AG04450 (cell line): ENCODE measurements around the gene NPB. TPM values are rescaled to one million over a fixed set of nuclear protein-coding genes. Genes with fewer than 3 reads are reported as not detected.

Source experiments
- CTCF ChIA-PET: fragments of 300-600, 350-600 bp; formaldehyde crosslinking; extraction: SDS; loops from one replicate; lab custom pipeline; 2022; ENCODE audit warnings: antibody characterized with exemption, inconsistent platforms; lab: Charles Lee
- POLR2A ChIA-PET: fragments of 350-600 bp; formaldehyde crosslinking; extraction: SDS; loops from one replicate; lab custom pipeline; 2021; ENCODE audit warnings: antibody characterized with exemption, inconsistent platforms; lab: Yijun Ruan, JAX
- DNase-seq: peaks from one replicate; pipeline ENCODE4 v3.0.0-alpha.2; 2011; ENCODE audit warnings: low read depth, low spot score
- H3K27ac ChIP-seq: one replicate; pipeline ENCODE4 v1.5.1; 2012; ENCODE audit warnings: low read depth, low read length, control low read depth
- H3K27me3 ChIP-seq: one replicate; pipeline ENCODE4 v1.6.0; 2012; ENCODE audit warnings: low read length; ENCODE audit not compliant: control insufficient read depth, insufficient read depth
- H3K4me3 ChIP-seq: 2 replicates; pipeline ENCODE4 v1.5.1; 2011; ENCODE audit warnings: mild to moderate bottlenecking, low read depth, low read length, control low read depth
- H3K9me3 ChIP-seq: 2 replicates; pipeline ENCODE4 v1.5.1; 2012; ENCODE audit warnings: low read length; ENCODE audit not compliant: control insufficient read depth, insufficient read depth
- polyA plus RNA-seq: library from polyadenylated mRNA; depleted of rRNA; stranded (reverse); fragments of >200 nt; gene quantifications from 2 replicates; pipeline ENCODE4 v1.2.3, GENCODE V29; 2011
- TF ChIP-seq, protein P1 (sequence below): IDR thresholded peaks from 2 replicates; pipeline ENCODE4 v1.5.1; 2011; ENCODE audit warnings: low read depth, low read length, control low read depth, inconsistent platforms

NPB gene
- polyA plus RNA-seq, 1 experiment: 0.20 TPM

DNA sequence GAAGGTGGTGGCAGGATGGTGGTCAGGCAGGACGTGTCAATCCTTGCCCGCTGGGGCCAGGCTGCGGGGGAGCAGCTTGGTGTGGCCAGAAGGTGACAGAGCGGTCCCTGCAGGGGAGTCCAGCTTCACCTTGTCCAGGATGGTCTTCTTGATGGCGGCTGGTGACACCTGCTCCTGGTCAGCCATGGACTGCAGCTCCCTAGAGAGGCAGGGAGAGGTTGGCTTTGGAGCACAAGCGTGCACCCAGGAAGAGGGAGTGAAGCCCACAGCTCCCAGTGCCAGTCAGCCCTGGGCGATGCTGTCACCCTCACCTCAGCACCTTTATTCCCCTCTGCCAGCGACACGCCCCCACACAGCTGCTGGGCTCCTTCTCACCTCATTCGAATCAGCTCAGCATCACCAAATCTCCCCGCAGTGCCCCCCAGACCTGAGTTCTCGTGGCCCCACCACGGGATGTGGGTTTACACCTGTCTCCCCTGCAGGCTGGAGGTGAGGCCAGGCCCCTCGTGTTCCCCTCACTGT, 31.2 kb downstream of the NPB start:
- no peak overlapping the region for H3K4me3 ChIP-seq
- CTCF ChIA-PET: no interaction called here
- no peak for DNase-seq
- no peak overlapping the region for H3K27ac ChIP-seq
- H3K9me3 ChIP-seq: no peaks in the 10 kb centered on the region; the same call in 1 of the 2 replicates
- no peaks in the 10 kb centered on the region for H3K27me3 ChIP-seq
- POLR2A ChIA-PET: interaction anchor here (1.8 kb wide), 1 partner anchor 10 kb away, joined by 5 read pairs; no protein-coding TSS in a partner anchor
- TF ChIP-seq, protein P1, sequence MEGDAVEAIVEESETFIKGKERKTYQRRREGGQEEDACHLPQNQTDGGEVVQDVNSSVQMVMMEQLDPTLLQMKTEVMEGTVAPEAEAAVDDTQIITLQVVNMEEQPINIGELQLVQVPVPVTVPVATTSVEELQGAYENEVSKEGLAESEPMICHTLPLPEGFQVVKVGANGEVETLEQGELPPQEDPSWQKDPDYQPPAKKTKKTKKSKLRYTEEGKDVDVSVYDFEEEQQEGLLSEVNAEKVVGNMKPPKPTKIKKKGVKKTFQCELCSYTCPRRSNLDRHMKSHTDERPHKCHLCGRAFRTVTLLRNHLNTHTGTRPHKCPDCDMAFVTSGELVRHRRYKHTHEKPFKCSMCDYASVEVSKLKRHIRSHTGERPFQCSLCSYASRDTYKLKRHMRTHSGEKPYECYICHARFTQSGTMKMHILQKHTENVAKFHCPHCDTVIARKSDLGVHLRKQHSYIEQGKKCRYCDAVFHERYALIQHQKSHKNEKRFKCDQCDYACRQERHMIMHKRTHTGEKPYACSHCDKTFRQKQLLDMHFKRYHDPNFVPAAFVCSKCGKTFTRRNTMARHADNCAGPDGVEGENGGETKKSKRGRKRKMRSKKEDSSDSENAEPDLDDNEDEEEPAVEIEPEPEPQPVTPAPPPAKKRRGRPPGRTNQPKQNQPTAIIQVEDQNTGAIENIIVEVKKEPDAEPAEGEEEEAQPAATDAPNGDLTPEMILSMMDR: no peak

DNA sequence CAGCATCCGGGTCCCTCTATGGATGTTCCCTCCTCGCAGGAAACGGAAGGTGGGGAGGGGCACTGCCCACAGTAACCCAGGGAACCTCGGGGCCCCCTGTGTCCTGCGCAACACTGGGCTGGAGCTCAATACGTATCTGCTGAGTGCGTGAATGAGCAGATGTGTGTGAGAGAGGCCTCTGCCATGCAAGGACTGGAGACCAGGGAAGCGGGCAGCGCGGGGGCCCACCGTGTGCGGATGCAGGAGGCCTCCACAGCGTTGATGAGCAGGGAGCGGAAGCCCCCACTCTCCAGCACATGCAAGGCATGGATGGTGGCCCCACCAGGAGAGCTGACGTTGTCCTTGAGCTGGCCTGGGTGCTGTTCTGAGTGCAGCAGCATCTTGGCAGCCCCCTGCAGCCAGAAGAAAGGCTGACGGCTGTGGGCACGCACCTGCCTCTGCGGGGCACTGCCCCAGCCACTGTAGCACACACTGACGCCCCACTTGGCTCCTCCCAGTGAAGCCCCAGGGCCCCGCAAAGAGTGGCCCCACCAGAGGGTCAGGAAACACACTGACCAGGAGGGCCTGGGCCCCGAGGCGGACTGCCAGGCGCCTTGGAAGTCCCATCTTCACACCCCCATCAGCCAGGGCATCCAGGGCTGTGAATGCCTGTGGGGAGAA, 32.2 kb downstream of the NPB start:
- POLR2A ChIA-PET: interaction anchor here (0.5 to 1.8 kb wide), 3 partner anchors 11 to 370 kb away, joined by 4 to 5 read pairs (median 4); no protein-coding TSS in a partner anchor

DNA sequence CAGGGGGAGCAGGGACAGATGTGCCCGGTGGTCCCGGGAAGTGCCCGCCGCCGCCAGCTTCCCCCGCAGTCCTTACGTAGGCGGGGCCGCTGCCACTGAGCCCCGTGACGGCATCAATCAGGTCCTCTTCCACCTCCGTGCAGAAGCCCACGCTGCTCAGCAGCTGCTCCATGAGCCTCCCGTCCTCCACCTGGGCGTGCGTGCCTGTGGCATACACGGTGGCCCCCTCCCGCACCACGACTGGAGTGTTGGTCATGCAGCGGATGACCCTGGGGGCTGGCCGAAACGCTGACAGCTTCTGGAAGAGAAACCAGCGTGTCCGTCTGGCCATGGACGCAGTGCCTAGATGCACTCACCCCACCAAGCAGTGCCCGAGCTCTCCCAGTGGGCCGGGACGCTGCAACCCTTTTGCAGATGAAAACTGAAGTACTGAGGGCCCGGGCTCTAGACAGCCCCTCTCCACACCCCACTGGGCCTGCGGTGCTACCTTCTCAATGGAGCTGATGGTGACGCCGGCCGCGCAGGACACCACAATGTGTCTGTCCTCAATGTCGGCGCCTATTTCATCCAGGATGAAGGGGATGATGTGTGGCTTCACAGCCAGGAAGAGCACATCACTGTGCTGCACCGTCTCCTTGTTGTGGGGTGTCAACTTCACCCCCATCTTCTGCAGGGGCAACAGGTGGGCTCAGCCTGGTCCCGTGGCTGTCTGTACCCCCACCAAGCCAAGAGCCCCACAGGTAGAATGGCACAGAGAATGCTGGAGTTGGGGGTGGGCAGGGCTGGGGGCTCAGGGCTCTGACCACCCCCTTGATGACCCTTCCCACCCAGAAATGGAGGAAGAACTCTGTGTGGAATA, 33.0 kb downstream of the NPB start:
- Histone ChIP-seq H3K27ac (peak overlapping the region; percentile 21), H3K4me3 (peak overlapping the region; percentile 45; the same call in 1 of the 2 replicates), H3K9me3 (no peaks in the 10 kb centered on the region; the same call in 1 of the 2 replicates), H3K27me3 (no peaks in the 10 kb centered on the region)
- ChIA-PET CTCF (no interaction called here), POLR2A (interaction anchor here (0.5 to 0.6 kb wide), 4 partner anchors 85 to 371 kb away, joined by 3 to 4 read pairs (median 4); partner anchors contain the start of gene DCXR)
- DNase-seq: no peak
- TF ChIP-seq, protein P1: no peak

More for the DNA sequence above, 32.2 kb downstream of the NPB start:
- TF ChIP-seq, protein P1: no peak
- H3K9me3 ChIP-seq: no peaks in the 10 kb centered on the region; the same call in 1 of the 2 replicates
- H3K4me3 ChIP-seq: no peak overlapping the region
- H3K27me3 ChIP-seq: no peaks in the 10 kb centered on the region
- no peak overlapping the region for H3K27ac ChIP-seq
- CTCF ChIA-PET: no interaction called here
- no peak for DNase-seq

DNA sequence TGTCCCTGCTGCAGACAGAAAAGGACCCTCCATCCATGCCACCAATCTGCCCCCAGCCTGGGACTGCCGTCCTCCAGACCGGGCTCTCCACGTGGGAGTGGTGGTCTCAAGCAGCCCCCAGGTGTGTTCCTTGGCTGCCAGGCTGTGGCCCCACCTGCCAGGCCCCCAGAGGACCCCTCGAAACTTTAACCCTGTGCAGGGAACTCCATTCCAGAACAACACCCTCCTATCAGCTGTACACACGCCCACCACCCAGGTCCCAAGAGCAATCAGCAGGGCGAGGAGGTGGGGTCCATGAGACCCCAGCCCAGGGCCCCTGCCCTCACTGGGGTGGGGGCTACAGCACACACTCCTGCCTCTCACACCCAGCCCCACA, 33.7 kb downstream of the NPB start:
- TF ChIP-seq, protein P1: no peak
- DNase-seq: no peak
- POLR2A ChIA-PET: interaction anchor here (0.6 to 1.3 kb wide), 3 partner anchors 8 to 273 kb away, joined by 3 read pairs; partner anchors contain the start of genes DCXR and MAFG
- H3K4me3 ChIP-seq: peak overlapping the region; percentile 45
- H3K9me3 ChIP-seq: no peaks in the 10 kb centered on the region; the same call in 1 of the 2 replicates
- CTCF ChIA-PET: no interaction called here
- H3K27ac ChIP-seq: no peak overlapping the region
- peaks cover 4% of the 10 kb centered on the region for H3K27me3 ChIP-seq
